Measurements from ENCODE around the gene FUT1.
A peak's percentile ranks its signal among the peaks of the same experiment; 100 is the strongest.

Gene FUT1

DNA sequence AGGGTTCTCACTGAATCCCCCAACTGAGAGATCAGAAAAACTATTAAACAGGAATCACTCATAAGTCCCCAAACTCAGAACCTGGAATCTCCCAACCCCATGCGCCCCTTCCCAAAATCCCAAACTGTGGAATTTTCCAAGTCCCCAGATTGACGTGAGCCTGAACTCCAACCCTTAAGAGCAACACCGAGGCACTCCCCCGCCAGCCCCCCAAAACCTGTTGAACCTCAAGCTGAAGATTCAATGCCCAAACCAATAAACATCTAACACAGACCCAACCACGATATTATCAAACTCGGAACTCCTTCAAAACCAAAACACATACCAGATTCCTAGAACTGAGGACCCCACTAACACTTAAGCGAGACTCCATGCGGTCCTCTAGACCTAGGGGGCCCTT lies 6.3 kb downstream of the FUT1 start:
- no peaks in the 10 kb centered on the region for H4K20me1 ChIP-seq (ENCODE audit: insufficient read depth, low read length)
- H3K79me2 ChIP-seq (ENCODE audit: low read length): no peaks in the 10 kb centered on the region
- no peaks in the 10 kb centered on the region for H3K27me3 ChIP-seq (ENCODE audit: low read depth, low read length)
- H2AFZ ChIP-seq (ENCODE audit: low read depth, low read length): no peak overlapping the region
- H3K9ac ChIP-seq (ENCODE audit: low read length): no peak overlapping the region
- TF ChIP-seq EZH2phosphoT487 (IDR thresholded peaks at IDR 0.05; ENCODE audit: low read depth) (no peak), CTCF (IDR thresholded peaks at IDR 0.05; ENCODE audit: low read depth, low read length) (no peak)
- no peak overlapping the region for H3K27ac ChIP-seq (ENCODE audit: low read length)
- H3K4me3 ChIP-seq (ENCODE audit: low read length): no peak overlapping the region
- H3K36me3 ChIP-seq (replicated peaks; ENCODE audit: low read depth, low read length): no peaks in the 10 kb centered on the region
- H3K4me2 ChIP-seq (ENCODE audit: low read length): no peak overlapping the region
- no peaks in the 10 kb centered on the region for H3K9me3 ChIP-seq (ENCODE audit: insufficient read depth, low read length)
- H3K4me1 ChIP-seq (ENCODE audit: low read length): no peaks in the 10 kb centered on the region

DNA sequence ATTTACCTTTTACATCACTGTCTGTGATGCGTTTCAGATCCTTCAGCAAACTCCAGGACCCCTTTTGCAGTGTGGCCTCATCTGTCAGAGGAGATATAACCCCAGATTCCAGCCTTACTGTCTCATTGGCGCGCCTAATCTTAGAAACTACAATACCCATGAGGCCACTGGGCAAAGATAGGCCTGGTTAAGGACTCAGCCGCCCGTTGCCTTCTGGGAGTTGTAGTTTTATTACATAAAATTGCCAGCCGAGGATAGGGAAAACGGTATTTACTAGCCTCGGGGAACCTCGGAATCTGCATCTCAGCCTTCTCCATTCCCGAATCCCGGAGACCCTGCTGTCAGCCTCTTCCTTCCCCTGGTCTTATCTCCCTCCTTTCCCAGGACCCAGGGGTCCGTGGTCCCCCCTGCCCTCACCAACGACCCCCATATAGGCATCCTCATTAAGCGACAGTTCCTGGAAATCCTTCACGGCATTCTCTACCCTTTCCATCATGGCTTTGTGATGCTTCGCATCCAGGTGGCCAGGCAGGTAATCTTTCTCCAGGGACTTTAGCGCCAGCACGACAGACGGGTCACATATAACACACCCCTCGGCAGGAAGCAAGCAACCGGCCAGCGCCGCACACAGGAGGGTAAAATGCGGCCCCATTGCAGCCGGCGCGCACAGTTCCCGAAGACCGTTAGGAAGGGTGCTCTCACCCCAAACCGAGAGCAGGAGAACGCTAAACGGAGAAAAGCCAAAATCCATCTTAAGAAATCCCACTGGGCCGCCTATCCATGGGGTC lies 7.0 kb downstream of the FUT1 start:
- no peaks in the 10 kb centered on the region for H3K4me1 ChIP-seq (ENCODE audit: low read length)
- H3K4me2 ChIP-seq (ENCODE audit: low read length): peak overlapping the region; percentile 23; the same call in 1 of the 2 replicates
- H2AFZ ChIP-seq (ENCODE audit: low read depth, low read length): peak overlapping the region; percentile 45; the same call in 1 of the 2 replicates

DNA sequence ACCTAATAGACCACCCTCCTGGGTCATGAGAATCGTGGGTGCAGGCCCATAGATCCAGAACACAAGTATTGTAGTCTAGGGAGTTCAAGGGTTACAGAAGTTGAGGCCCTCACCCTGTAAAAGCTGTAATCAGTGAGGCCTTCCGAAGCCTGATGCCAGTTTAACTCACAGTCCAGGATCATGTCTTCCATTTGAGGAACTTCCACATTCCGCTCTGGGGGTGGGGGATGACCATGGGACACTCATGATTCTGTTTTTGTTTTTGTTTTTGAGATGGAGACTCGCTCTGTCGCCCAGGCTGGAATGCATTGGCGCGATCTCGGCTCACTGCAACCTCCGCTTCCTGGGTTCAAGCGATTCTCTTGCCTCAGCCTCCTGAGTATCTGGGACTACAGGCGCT lies 10.3 kb downstream of the FUT1 start:
- Histone ChIP-seq H3K4me3 (ENCODE audit: low read length) (no peak overlapping the region), H3K27me3 (ENCODE audit: low read depth, low read length) (no peaks in the 10 kb centered on the region), H3K36me3 (replicated peaks; ENCODE audit: low read depth, low read length) (no peaks in the 10 kb centered on the region), H3K4me1 (ENCODE audit: low read length) (no peaks in the 10 kb centered on the region), H3K27ac (ENCODE audit: low read length) (no peak overlapping the region), H3K9me3 (ENCODE audit: insufficient read depth, low read length) (no peaks in the 10 kb centered on the region), H3K79me2 (ENCODE audit: low read length) (no peaks in the 10 kb centered on the region), H3K9ac (ENCODE audit: low read length) (no peak overlapping the region), H3K4me2 (ENCODE audit: low read length) (no peak overlapping the region), H4K20me1 (ENCODE audit: insufficient read depth, low read length) (no peaks in the 10 kb centered on the region), H2AFZ (ENCODE audit: low read depth, low read length) (no peak overlapping the region; the same call in 1 of the 2 replicates)
- no peak for TF ChIP-seq EZH2phosphoT487 (IDR thresholded peaks at IDR 0.05; ENCODE audit: low read depth)
- TF ChIP-seq CTCF (IDR thresholded peaks at IDR 0.05; ENCODE audit: low read depth, low read length): no peak

More for the DNA sequence above, 7.0 kb downstream of the FUT1 start:
- Histone ChIP-seq H4K20me1 (ENCODE audit: insufficient read depth, low read length) (no peaks in the 10 kb centered on the region), H3K79me2 (ENCODE audit: low read length) (no peaks in the 10 kb centered on the region), H3K27ac (ENCODE audit: low read length) (no peak overlapping the region), H3K27me3 (ENCODE audit: low read depth, low read length) (no peaks in the 10 kb centered on the region), H3K4me3 (ENCODE audit: low read length) (no peak overlapping the region), H3K9ac (ENCODE audit: low read length) (no peak overlapping the region), H3K9me3 (ENCODE audit: insufficient read depth, low read length) (no peaks in the 10 kb centered on the region), H3K36me3 (replicated peaks; ENCODE audit: low read depth, low read length) (no peaks in the 10 kb centered on the region)
- no peak for TF ChIP-seq EZH2phosphoT487 (IDR thresholded peaks at IDR 0.05; ENCODE audit: low read depth)
- TF ChIP-seq CTCF (IDR thresholded peaks at IDR 0.05; ENCODE audit: low read depth, low read length): no peak

- TF ChIP-seq EZH2phosphoT487 (IDR thresholded peaks at IDR 0.05; ENCODE audit: low read depth) (no peak), CTCF (IDR thresholded peaks at IDR 0.05; ENCODE audit: low read depth, low read length) (no peak)
Measured at GRCh38 chr19:48741129-48741999, 11.1 kb downstream of the FUT1 start.

More at GRCh38 chr19:48741129-48741999, 11.1 kb downstream of the FUT1 start:
- H3K27ac ChIP-seq (ENCODE audit: low read length): no peak overlapping the region
- H3K4me2 ChIP-seq (ENCODE audit: low read length): no peak overlapping the region
- no peak overlapping the region for H3K9ac ChIP-seq (ENCODE audit: low read length)
- no peaks in the 10 kb centered on the region for H3K4me1 ChIP-seq (ENCODE audit: low read length)
- H3K79me2 ChIP-seq (ENCODE audit: low read length): no peaks in the 10 kb centered on the region
- no peaks in the 10 kb centered on the region for H3K9me3 ChIP-seq (ENCODE audit: insufficient read depth, low read length)
- H2AFZ ChIP-seq (ENCODE audit: low read depth, low read length): no peak overlapping the region; the same call in 1 of the 2 replicates
- H3K4me3 ChIP-seq (ENCODE audit: low read length): no peak overlapping the region
- H3K27me3 ChIP-seq (ENCODE audit: low read depth, low read length): no peaks in the 10 kb centered on the region
- no peaks in the 10 kb centered on the region for H4K20me1 ChIP-seq (ENCODE audit: insufficient read depth, low read length)
- H3K36me3 ChIP-seq (replicated peaks; ENCODE audit: low read depth, low read length): no peaks in the 10 kb centered on the region

All from OCI-LY3 (cell line).